Subcutaneous preadipocyte (primary cell): ENCODE measurements around the gene MIGA2. TPM values are rescaled to one million over a fixed set of nuclear protein-coding genes. Genes with fewer than 3 reads are reported as not detected.

Experiments
- total RNA-seq: library from RNA; depleted of rRNA; stranded (reverse); fragments of >200 nt; gene quantifications from 2 replicates; pipeline ENCODE4 v1.2.3, GENCODE V29; 2012

Gene MIGA2, protein sequence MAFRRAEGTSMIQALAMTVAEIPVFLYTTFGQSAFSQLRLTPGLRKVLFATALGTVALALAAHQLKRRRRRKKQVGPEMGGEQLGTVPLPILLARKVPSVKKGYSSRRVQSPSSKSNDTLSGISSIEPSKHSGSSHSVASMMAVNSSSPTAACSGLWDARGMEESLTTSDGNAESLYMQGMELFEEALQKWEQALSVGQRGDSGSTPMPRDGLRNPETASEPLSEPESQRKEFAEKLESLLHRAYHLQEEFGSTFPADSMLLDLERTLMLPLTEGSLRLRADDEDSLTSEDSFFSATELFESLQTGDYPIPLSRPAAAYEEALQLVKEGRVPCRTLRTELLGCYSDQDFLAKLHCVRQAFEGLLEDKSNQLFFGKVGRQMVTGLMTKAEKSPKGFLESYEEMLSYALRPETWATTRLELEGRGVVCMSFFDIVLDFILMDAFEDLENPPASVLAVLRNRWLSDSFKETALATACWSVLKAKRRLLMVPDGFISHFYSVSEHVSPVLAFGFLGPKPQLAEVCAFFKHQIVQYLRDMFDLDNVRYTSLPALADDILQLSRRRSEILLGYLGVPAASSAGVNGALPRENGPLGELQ
- total RNA-seq: 16.9 and 24.6 TPM in 2 replicates

DNA sequence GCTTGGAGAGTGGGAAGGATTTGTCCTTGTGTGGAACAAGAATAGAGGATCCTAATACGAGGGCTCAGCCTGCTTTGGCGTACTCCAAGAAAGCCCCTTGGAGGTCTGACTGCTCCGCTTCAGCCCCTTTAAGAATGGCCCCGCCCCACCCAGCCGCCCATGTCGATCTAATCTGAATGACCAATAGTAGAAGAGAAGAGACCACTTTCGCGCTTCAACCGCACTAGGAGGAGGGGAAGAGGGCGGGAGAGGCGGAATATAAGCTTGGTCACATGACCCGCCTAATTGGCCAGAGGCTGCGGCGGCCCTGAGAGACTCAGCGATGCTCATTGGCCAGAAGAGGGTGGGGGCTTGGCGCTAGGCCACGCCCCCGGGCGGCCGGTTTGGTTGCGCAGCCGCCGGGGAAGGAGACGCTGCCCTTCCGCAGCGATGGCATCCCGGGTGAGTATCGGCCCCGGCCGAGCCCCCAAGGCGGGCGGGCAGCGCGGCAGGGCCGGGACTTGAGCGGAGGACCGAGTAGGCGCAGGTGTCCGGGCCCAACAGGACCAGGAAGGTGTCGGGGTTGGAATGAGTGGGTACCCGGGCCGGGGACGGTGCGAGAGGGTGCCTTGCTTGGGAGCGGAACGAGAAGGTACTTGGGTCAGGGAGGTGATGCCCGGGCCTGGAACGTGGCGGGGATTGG is at the start of gene MIGA2:
MIGA2 (plus strand) TSS at position 386 of the 682 bp plus-strand sequence. CDS start 3,969 bp downstream, outside the sequence.

DNA sequence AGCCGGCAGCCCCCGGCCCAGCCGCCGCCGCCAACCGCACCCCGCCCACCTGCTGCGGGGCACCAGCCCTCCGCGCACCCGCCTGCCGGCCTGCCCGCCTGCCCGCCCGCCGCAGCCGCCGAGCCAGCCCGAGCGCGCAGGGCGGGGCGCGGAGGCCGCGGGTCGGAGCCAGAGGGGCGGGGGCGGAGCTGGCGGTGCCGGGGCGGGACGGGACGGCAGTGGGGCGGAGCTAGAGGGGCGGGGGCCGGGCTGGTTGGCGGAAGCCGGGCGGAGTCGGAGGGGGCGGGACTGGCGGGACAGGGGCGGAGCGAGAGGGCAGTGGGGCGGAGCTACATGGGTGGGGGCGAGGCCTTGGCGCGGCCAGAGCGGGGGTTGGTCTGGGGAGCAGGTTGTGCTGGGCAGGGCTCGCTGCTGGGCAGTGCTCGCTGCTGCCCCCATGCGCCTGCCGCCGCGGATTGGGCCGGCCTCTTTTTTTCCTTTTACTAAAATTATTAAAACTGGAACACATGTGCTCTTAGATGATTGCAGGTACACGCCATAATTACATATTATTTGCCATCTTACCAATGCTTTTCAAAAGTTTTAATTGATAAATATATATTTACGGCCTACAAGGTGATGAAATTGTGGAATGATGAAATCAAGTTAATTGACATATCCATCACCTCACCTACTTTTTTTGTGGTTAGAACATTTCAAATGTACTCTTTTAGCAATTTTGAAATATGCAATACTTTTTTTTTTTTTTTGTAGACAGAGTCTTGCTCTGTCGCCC is 8.0 kb upstream of the MIGA2 start, which contains the start of gene SH3GLB2:
SH3GLB2 (minus strand) TSS at position 140 of the 775 bp plus-strand sequence. CDS start 177 bp downstream, outside the sequence.

DNA sequence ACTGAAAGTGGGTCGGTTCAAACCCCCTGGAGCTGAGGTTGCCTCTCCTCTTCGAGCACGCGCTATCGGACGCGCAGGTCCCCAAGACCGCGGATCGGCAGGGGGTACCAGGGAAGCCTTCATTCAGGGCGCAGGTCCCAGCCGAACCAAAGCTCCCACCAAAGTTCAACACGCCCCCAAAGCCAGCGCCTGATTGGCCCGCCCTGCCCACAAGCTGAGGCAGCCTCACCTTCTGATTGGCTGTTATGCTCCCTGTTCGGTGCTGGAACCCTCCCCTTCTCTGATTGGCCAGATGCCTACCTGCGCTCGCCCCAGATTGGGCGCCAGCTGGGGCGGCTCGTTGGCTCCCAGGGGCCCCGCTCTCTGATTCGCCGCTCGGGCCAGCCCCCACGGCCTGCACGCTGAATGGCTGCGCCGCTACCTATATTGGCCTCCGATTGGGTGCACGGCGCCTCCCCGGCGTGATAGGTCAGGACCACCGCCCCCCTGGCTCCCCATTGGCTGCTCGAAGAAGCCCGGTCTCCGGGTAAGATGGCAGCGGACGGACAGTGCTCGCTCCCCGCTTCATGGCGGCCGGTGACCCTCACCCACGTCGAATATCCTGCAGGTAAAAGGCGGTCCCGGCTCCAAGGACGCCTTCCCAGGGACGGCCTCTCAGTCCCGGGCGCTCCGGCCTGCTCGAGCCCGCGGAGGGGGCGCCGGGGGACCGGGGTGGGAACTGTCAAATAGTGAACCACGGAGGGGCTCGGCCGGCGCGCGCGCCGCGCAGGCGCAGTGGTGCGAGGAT is 44.4 kb downstream of the MIGA2 start, which contains the start of gene DOLPP1:
DOLPP1 (plus strand) TSS at position 511 of the 787 bp plus-strand sequence; CDS start at position 532, 21 bp downstream.

DNA sequence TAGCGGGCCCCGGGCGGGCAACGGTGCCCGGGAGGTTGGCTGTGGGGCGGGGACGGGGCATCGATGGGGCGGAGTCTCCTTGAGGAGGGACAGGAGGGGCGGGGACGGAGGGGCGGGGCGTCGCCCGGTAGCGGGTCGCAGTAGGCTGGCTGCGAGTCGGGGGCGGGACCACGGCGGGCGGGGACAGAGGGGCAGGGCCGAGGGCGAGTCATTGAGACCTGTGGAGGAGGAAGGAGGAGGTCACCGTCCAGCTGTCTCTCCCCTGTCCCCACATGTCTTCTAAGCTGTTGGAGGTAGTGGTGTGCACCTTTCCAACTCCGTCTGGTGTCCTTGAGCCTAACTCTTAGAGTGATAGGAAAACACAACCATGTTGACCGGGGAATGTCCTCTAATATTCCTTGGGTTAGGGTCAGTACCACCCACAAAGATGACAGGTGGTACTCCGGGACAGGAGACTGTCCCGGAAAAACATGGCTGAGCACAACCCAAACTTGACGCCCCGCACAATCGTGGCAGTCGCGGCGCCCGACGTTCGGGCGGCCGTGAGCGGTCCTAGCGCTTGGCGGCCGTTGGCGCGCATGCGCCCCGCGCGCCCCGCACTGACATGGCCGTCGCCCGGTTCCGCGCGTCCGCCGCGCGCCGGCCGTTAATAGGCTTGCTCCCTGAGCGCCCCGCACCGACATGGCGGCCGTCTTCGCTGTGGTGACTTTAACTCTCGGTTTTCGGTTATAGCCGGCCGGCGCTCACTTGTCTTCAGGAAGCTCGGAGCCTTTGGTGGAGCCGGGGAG is 74.5 kb downstream of the MIGA2 start, which contains the start of the genes CRAT and PTPA:
CRAT (minus strand) TSS at position 54 of the 788 bp plus-strand sequence. CDS start 284 bp downstream, outside the sequence.
PTPA (plus strand) TSS at position 676 of the 788 bp plus-strand sequence. CDS start 186 bp downstream, outside the sequence.

Other genes starting within 250 kb of the MIGA2 start
- 8.8 and 9.2 TPM in 2 replicates for gene TBC1D13, start 249.4 kb upstream of the MIGA2 start, total RNA-seq
- 20.6 and 22.7 TPM in 2 replicates for gene ENDOG, start 218.1 kb upstream of the MIGA2 start, total RNA-seq
- 15.1 and 20.5 TPM in 2 replicates for gene SPOUT1, start 206.8 kb upstream of the MIGA2 start, total RNA-seq
- gene KYAT1, start 154.7 kb upstream of the MIGA2 start, total RNA-seq: 7.3 and 9.8 TPM in 2 replicates
- 41.5 and 54.5 TPM in 2 replicates for gene LRRC8A, start 154.5 kb upstream of the MIGA2 start, total RNA-seq
- 3.3 and 11.4 TPM in 2 replicates for gene PHYHD1, start 115.6 kb upstream of the MIGA2 start, total RNA-seq
- 22.4 and 27.6 TPM in 2 replicates for gene DOLK, start 89.0 kb upstream of the MIGA2 start, total RNA-seq
- 51.4 and 80.2 TPM in 2 replicates for gene NUP188, start 88.9 kb upstream of the MIGA2 start, total RNA-seq
- 30.5 and 36.8 TPM in 2 replicates for gene SH3GLB2, start 8.3 kb upstream of the MIGA2 start, total RNA-seq
- 8.1 and 11.3 TPM in 2 replicates for gene DOLPP1, start 44.5 kb downstream of the MIGA2 start, total RNA-seq
- gene CRAT, start 74.2 kb downstream of the MIGA2 start, total RNA-seq: 67.1 and 81.9 TPM in 2 replicates
- 71.3 and 81.3 TPM in 2 replicates for gene PTPA, start 74.8 kb downstream of the MIGA2 start, total RNA-seq
- 39.5 and 47.0 TPM in 2 replicates for gene IER5L, start 141.6 kb downstream of the MIGA2 start, total RNA-seq